IPS-20b (cell line): ENCODE results near the gene SMC4.

ENCODE experiments used
- H3K27ac ChIP-seq: one replicate; pipeline ENCODE4 v1.5.1; 2013; ENCODE audit warnings: low read length
- H3K27me3 ChIP-seq: 2 replicates; pipeline ENCODE4 v1.6.1; 2013; ENCODE audit warnings: mild to moderate bottlenecking, low read length, inconsistent platforms; ENCODE audit not compliant: insufficient read depth
- H3K36me3 ChIP-seq: 2 replicates; pipeline ENCODE4 v1.6.1; 2013; ENCODE audit warnings: low read depth, mild to moderate bottlenecking, inconsistent platforms, low read length, moderate library complexity; ENCODE audit not compliant: insufficient read depth
- H3K4me1 ChIP-seq: 2 replicates; pipeline ENCODE4 v1.6.1; 2013; ENCODE audit warnings: mild to moderate bottlenecking, control low read depth, inconsistent platforms, low read length, moderate library complexity; ENCODE audit not compliant: insufficient read depth
- H3K4me3 ChIP-seq: 2 replicates; pipeline ENCODE4 v1.5.1; 2013; ENCODE audit warnings: mild to moderate bottlenecking, low read length, inconsistent platforms
- H3K9ac ChIP-seq: 2 replicates; pipeline ENCODE4 v1.6.1; 2013; ENCODE audit warnings: low read depth, mild to moderate bottlenecking, inconsistent platforms, low read length, moderate library complexity
- H3K9me3 ChIP-seq: 2 replicates; pipeline ENCODE4 v1.6.1; 2013; ENCODE audit warnings: mild to moderate bottlenecking, low read depth, low read length, inconsistent platforms; ENCODE audit not compliant: insufficient read depth

The SMC4 gene

GRCh38 chr3:160376681-160377080 lies 22.8 kb upstream of the SMC4 start:
- Histone ChIP-seq H3K9ac (no peak overlapping the region), H3K4me3 (no peak overlapping the region), H3K4me1 (peaks cover 6% of the 10 kb centered on the region; the same call in 1 of the 2 replicates), H3K9me3 (no peaks in the 10 kb centered on the region), H3K36me3 (peaks cover 36% of the 10 kb centered on the region), H3K27ac (no peak overlapping the region), H3K27me3 (no peaks in the 10 kb centered on the region)

GRCh38 chr3:160378331-160379109 lies 20.9 kb upstream of the SMC4 start:
- peaks cover 6% of the 10 kb centered on the region; the same call in 1 of the 2 replicates for H3K4me1 ChIP-seq
- no peak overlapping the region for H3K4me3 ChIP-seq
- no peak overlapping the region for H3K27ac ChIP-seq
- H3K27me3 ChIP-seq = no peaks in the 10 kb centered on the region
- H3K9ac ChIP-seq = no peak overlapping the region
- H3K36me3 ChIP-seq = peaks cover 36% of the 10 kb centered on the region
- no peaks in the 10 kb centered on the region for H3K9me3 ChIP-seq

- H3K9ac ChIP-seq = no peak overlapping the region; the same call in 1 of the 2 replicates
- no peak overlapping the region for H3K4me3 ChIP-seq
- H3K27ac ChIP-seq = no peak overlapping the region
- H3K27me3 ChIP-seq = no peaks in the 10 kb centered on the region
- peaks cover 24% of the 10 kb centered on the region for H3K36me3 ChIP-seq
- no peaks in the 10 kb centered on the region for H3K9me3 ChIP-seq
- H3K4me1 ChIP-seq = peaks cover 6% of the 10 kb centered on the region; the same call in 1 of the 2 replicates
Measured at GRCh38 chr3:160379628-160380214, 19.7 kb upstream of the SMC4 start.

GRCh38 chr3:160381470-160381869 lies 18.0 kb upstream of the SMC4 start:
- no peak overlapping the region for H3K4me3 ChIP-seq
- no peak overlapping the region for H3K9ac ChIP-seq
- H3K36me3 ChIP-seq = peaks cover 7% of the 10 kb centered on the region; the same call in 1 of the 2 replicates
- H3K4me1 ChIP-seq = peaks cover 6% of the 10 kb centered on the region; the same call in 1 of the 2 replicates
- no peaks in the 10 kb centered on the region for H3K27me3 ChIP-seq
- no peak overlapping the region for H3K27ac ChIP-seq
- H3K9me3 ChIP-seq = no peaks in the 10 kb centered on the region

- Histone ChIP-seq H3K9ac (no peak overlapping the region), H3K4me1 (peaks cover 6% of the 10 kb centered on the region; the same call in 1 of the 2 replicates), H3K4me3 (no peak overlapping the region), H3K27ac (no peak overlapping the region), H3K27me3 (no peaks in the 10 kb centered on the region), H3K9me3 (no peaks in the 10 kb centered on the region), H3K36me3 (no peaks in the 10 kb centered on the region; the same call in 1 of the 2 replicates)
Measured at GRCh38 chr3:160384639-160385318, 14.7 kb upstream of the SMC4 start.

GRCh38 chr3:160390565-160391138 lies 8.8 kb upstream of the SMC4 start:
- Histone ChIP-seq H3K27me3 (no peaks in the 10 kb centered on the region), H3K9me3 (no peaks in the 10 kb centered on the region), H3K27ac (no peak overlapping the region), H3K36me3 (no peaks in the 10 kb centered on the region), H3K4me3 (no peak overlapping the region), H3K9ac (no peak overlapping the region), H3K4me1 (no peaks in the 10 kb centered on the region)

- no peaks in the 10 kb centered on the region for H3K27me3 ChIP-seq
- H3K9ac ChIP-seq = no peak overlapping the region
- no peak overlapping the region for H3K4me3 ChIP-seq
- H3K36me3 ChIP-seq = no peaks in the 10 kb centered on the region
- H3K4me1 ChIP-seq = no peaks in the 10 kb centered on the region
- no peak overlapping the region for H3K27ac ChIP-seq
- no peaks in the 10 kb centered on the region for H3K9me3 ChIP-seq
Measured at GRCh38 chr3:160392798-160393197, 6.7 kb upstream of the SMC4 start.

- H3K9me3 ChIP-seq = no peaks in the 10 kb centered on the region
- no peaks in the 10 kb centered on the region for H3K36me3 ChIP-seq
- no peak overlapping the region for H3K27ac ChIP-seq
- H3K27me3 ChIP-seq = no peaks in the 10 kb centered on the region
- no peak overlapping the region for H3K9ac ChIP-seq
- no peak overlapping the region for H3K4me3 ChIP-seq
- H3K4me1 ChIP-seq = peaks cover 5% of the 10 kb centered on the region; the same call in 1 of the 2 replicates
Measured at GRCh38 chr3:160393346-160394008, 6.0 kb upstream of the SMC4 start.

- Histone ChIP-seq H3K9me3 (no peaks in the 10 kb centered on the region), H3K4me3 (no peak overlapping the region), H3K27ac (no peak overlapping the region), H3K4me1 (peaks cover 5% of the 10 kb centered on the region; the same call in 1 of the 2 replicates), H3K27me3 (no peaks in the 10 kb centered on the region), H3K36me3 (no peaks in the 10 kb centered on the region), H3K9ac (no peak overlapping the region)
Measured at GRCh38 chr3:160394009-160394392, 5.4 kb upstream of the SMC4 start.

GRCh38 chr3:160395297-160395696 lies 4.2 kb upstream of the SMC4 start:
- Histone ChIP-seq H3K36me3 (no peaks in the 10 kb centered on the region), H3K9me3 (no peaks in the 10 kb centered on the region), H3K27me3 (no peaks in the 10 kb centered on the region), H3K4me1 (peaks cover 5% of the 10 kb centered on the region; the same call in 1 of the 2 replicates), H3K9ac (no peak overlapping the region), H3K4me3 (no peak overlapping the region), H3K27ac (no peak overlapping the region)

GRCh38 chr3:160398820-160399124 lies 678 bp upstream of the SMC4 start:
- Histone ChIP-seq H3K4me1 (peaks cover 14% of the 10 kb centered on the region; the same call in 1 of the 2 replicates), H3K9me3 (no peaks in the 10 kb centered on the region), H3K9ac (peak overlapping the region; percentile 98), H3K27me3 (no peaks in the 10 kb centered on the region), H3K36me3 (peaks cover 18% of the 10 kb centered on the region), H3K4me3 (peak overlapping the region; percentile 88), H3K27ac (no peak overlapping the region)
